GM20431 (cell line): Measurements from ENCODE around the gene MIOX.
"Not testable (repeated sequence)": the region's sequence is repeated elsewhere in the genome, so short reads cannot be mapped to it uniquely, and the experiment has no call there.

Source experiments
- in situ Hi-C: fragments of 300-500 bp; cut with MseI, MboI; formaldehyde crosslinking; loops from one replicate; pipeline ENCODE4 v1.15.0; 2020; ENCODE audit warnings: low sequenced_read_pairs; ENCODE audit not compliant: unreplicated experiment

MIOX gene

DNA sequence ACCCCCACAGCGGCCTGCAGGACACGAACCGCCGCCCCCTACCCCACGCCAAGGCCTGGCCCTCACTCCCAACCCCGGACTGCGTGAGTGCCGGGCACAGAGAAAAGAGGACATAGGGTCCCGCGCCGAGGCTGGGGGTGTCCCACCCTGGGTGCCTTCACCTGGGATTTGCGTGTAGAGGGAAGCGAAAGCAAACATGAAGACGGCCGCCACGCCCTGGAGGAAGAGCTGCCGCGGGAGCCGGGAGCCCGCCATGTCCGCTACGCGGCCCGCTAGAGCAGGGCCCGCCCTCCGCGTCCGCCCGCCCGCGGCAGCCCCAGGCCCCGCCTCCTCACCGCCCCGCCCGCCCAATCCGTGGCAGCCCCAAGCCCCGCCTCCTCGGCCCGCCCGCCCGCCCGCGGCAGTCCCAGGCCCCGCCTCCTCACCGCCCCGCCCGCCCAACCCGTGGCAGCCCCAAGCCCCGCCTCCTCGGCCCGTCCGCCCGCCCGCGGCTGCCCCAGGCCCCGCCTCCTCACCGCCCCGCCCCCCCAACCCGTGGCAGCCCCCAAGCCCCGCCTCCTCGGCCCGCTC is 20.8 kb downstream of the MIOX start, which contains the start of gene LMF2:
Gene LMF2, minus strand, starts transcription at position 282 of the 570 bp plus-strand sequence. Its CDS starts 27 bp downstream, at position 255.
- in situ Hi-C loops = no loop called here

- in situ Hi-C loops = no loop called here
Measured at GRCh38 chr22:50507991-50508884, 21.6 kb downstream of the MIOX start, which contains the start of gene NCAPH2. Gene NCAPH2 (plus strand): TSS chr22:50508224. CDS start chr22:50508338, 114 bp downstream.

- in situ Hi-C loops = no loop called here
Measured at GRCh38 chr22:50508897-50509296, 22.2 kb downstream of the MIOX start.

- in situ Hi-C loops = no loop called here
Measured at GRCh38 chr22:50513175-50513574, 26.5 kb downstream of the MIOX start.

DNA sequence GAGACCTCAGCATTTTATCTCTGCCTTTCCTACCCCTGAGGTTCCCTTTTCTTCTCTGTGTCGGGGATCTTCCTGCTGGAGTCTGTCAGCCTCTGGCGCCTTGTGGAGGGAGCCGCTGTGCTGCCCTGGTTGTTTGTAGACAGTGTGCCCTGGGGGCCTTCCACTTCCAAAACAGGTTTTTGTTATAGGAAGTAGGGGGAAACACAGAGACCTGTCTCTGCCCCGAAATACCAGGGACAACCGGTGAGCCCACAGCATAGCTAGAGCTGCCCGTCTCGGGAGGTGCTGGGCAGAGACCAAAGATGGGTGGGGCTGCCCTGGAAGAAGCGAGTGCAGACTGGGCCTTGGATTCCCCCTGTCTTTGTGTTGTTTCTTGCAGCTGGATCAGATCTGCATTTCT is 29.4 kb downstream of the MIOX start:
- in situ Hi-C loops = no loop called here

DNA sequence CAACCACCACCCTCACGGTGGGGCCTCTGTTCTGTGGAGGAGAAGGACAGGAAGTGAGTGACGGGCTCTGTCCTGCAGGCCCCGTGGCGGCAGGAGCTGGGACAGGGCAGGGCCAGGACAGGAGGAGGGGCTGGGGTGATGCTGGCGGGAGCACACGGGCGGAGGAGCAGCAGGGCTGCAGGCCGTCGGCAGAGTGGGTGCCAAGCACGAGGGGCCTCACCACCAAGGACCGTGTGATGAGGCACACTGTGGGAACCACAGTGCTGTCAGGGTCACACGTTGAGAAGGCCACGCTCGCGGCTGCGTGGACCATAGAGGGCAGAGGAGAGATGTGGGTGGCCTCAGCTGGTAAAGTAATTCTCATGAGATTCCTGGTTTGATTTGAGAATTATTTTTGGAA is 30.2 kb downstream of the MIOX start:
- in situ Hi-C loops = no loop called here

DNA sequence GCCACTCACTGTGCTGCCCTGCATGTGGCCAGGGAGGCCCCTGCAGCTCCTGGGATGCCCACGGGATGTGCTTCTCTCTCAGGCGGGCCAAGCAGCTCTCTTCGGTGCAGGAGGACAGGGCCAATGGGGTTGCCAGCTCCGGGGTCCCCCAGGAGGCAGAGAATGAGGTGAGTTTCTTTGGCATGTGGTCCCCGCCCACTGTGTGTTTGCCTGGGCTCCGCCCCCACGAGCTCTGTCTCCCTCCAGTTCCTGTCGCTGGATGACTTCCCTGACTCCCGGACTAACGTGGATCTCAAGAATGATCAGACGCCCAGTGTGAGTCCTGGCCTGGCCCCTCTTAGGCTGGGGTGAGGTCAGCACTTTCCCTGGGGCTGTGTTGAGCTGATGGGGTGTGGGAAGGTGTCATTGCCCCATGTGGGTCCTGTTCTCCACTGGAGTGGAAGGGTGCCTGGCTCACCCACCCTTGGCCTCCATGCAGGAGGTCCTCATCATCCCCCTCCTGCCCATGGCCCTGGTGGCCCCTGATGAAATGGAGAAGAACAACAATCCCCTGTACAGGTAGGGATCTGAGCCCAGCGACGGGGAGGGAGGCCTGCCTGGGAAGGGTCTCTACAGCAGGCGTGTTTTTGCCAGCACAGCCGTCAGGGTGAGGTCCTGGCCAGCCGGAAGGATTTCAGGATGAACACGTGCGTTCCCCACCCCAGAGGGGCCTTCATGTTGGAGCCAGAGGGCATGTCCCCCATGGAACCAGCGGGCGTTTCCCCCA is 31.0 kb downstream of the MIOX start:
- in situ Hi-C loops = no loop called here

- in situ Hi-C loops = no loop called here
Measured at GRCh38 chr22:50518606-50519005, 31.9 kb downstream of the MIOX start.

DNA sequence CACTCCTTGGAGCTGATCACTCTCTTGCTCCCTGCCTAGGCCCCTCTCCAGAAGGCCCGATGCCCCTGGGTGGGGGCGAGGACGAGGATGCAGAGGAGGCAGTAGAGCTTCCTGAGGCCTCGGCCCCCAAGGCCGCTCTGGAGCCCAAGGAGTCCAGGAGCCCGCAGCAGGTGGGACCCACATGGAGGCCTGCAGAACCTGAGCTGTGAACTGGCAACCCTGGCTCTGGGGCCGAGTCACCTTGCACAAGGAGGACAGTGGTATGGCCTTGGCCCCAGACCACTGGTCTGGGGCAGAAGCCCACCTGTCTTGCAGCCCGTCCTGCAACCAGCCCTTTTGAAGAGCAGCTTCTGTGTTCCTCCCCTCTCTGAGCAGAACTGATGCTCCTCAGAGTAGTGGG is 32.5 kb downstream of the MIOX start:
- in situ Hi-C loops = no loop called here

DNA sequence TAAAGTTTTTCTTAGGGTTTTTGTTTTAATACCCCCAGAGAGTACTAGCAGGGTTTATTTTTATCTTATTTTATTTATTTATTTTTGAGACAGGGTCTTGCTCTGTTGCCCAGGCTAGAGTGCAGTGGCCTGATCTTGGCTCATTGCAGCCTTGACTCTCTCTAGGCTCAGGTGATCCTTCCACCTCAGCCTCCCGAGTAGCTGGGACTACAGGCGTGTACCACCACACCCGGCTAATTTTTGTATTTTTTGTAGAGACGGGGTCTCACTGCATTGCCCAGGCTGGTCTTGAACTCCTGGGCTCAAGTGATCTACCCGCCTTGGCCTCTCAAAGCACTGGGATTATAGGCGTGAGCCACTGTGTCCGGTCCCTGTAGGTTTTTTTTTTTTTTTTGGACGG is 33.5 kb downstream of the MIOX start:
- in situ Hi-C loops = not testable (repeated sequence)

DNA sequence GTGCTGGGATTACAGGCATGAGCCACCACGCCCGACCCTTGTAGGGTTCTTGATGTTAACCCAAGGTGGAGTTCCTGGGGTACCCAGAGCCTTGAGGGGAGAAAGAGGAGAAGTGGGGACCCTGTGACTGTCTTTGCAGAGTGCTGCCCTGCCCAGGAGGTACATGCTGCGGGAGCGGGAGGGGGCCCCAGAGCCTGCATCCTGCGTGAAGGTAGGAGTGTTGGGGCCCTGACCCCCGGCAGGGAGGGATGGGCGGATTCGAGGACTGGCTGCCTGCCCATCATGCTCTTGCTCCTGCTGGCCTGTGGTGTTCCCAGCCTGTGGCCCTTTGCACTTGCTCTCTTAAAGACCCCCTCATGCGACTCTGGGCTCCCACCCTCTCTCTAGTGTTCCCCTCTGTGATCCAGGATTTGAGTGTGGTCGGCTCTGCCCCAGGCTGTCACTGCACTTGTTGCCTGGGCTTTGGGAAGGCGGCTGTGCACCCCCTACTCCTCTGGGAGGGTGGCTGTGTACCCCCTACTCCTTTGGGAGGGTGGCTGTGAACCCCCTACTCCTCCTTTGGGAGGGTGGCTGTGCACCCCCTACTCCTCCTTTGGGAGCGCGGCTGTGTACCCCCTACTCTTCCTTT is 34.3 kb downstream of the MIOX start:
- in situ Hi-C loops = no loop called here

DNA sequence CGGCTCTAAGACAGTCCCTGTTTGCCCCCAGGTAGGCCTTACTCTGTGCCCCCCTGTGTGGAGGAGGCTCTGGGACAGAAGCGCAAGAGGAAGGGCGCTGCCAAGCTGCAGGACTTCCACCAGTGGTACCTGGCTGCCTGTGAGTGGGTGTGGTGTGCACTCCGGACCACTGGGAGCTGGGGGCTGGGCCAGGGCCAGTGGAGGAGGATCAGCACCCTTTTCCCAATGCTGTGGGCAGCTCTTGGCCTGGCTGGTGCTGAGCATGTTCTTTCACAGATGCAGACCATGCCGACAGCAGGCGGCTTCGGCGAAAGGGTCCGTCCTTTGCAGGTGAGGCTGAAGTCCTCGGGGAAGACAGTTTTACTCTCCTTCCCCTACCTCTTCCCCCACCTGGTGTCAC is 35.1 kb downstream of the MIOX start:
- in situ Hi-C loops = no loop called here

- in situ Hi-C loops = no loop called here
Measured at GRCh38 chr22:50522208-50522805, 35.6 kb downstream of the MIOX start.

DNA sequence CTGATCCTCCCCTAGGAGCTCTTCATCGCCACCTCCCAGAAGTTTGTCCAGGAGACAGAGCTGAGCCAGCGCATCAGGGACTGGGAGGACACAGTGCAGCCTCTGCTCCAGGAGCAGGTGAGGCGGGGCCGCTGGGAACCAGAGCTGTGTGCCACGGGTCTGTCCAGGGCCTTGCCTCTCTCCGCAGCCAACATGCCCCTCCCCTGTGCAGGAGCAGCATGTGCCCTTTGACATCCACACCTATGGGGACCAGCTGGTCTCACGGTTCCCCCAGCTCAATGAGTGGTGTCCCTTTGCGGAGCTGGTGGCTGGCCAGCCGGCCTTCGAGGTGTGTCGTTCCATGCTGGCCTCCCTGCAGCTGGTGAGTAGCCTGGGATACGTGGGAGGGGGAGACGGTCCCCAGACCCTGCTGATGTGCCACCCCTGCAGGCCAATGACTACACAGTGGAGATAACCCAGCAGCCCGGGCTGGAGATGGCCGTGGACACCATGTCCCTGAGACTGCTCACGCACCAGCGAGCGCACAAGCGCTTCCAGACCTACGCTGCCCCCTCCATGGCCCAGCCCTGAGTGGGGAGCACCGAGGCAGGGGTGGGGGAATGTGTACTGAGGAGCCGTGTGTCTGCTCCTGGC is 36.3 kb downstream of the MIOX start:
- in situ Hi-C loops = no loop called here

DNA sequence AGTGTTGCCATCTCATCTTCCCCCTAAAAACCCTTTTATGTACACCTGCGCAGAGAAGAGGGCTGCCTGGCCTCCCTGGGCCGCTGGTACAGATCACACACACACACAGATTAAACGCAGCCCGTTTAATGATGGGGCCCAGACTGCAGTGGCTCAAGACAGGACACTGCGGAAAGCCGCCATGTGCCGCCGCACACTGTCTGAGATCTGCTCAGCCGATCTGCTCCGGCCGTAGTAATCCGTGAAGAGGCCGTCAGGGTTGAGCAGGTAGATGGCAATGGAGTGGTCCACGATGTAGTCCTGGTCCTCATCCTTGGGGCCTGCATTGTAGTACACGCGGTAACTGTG is 36.8 kb downstream of the MIOX start:
- in situ Hi-C loops = no loop called here

GRCh38 chr22:50523806-50524675 is 37.4 kb downstream of the MIOX start:
- in situ Hi-C loops = no loop called here

DNA sequence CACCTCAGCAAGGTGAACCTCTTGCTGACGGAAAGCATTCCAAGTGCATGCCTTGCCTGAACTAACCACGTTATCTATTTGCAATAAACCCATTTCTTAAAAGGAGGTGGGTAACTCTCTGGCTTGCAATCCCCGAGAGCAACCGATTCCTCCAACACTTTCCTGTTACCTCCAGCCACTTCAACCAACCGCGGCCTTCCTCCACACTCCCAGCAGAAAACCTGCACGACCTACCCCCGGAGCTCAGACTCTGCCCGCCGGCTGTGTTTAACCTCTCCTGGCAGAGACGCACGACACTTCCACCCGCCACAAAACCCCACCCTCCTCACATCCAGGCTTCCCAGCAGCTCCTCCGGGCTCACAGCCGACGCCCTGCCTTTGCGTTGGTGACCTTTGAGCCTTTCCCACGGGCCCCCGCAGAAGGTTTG is 38.0 kb downstream of the MIOX start:
- in situ Hi-C loops = no loop called here

GRCh38 chr22:50525104-50525857 is 38.6 kb downstream of the MIOX start, which contains the start of gene SCO2:
Gene SCO2 (minus strand): TSS chr22:50525598. CDS start chr22:50524411, 1,187 bp downstream.
- in situ Hi-C loops = no loop called here
